HUES48 (cell line): ENCODE measurements around the gene TMEM121B.

Experiments
- H3K27ac ChIP-seq: one replicate; pipeline ENCODE4 v1.7.0; 2013; ENCODE audit warnings: low read depth, low read length, inconsistent platforms
- H3K27me3 ChIP-seq: 2 replicates; pipeline ENCODE4 v1.6.1; 2013; ENCODE audit warnings: mild to moderate bottlenecking, low read length; ENCODE audit not compliant: control insufficient read depth, insufficient read depth
- H3K36me3 ChIP-seq: 2 replicates; pipeline ENCODE4 v1.6.1; 2013; ENCODE audit warnings: low read length; ENCODE audit not compliant: control insufficient read depth, insufficient read depth
- H3K4me1 ChIP-seq: 2 replicates; pipeline ENCODE4 v1.6.1; 2013; ENCODE audit warnings: mild to moderate bottlenecking, low read length; ENCODE audit not compliant: control insufficient read depth, insufficient read depth
- H3K4me3 ChIP-seq: 2 replicates; pipeline ENCODE4 v1.5.1; 2013; ENCODE audit warnings: mild to moderate bottlenecking, low read depth, low read length
- H3K9ac ChIP-seq: 2 replicates; pipeline ENCODE4 v1.6.1; 2013; ENCODE audit warnings: mild to moderate bottlenecking, low read depth, low read length, moderate library complexity
- H3K9me3 ChIP-seq: 2 replicates; pipeline ENCODE4 v1.6.1; 2013; ENCODE audit warnings: low read length; ENCODE audit not compliant: control insufficient read depth, insufficient read depth

Gene TMEM121B

GRCh38 chr22:17137861-17138425, 16.8 kb upstream of the TMEM121B start:
- Histone ChIP-seq H3K36me3 (peaks cover 49% of the 10 kb centered on the region), H3K9me3 (no peaks in the 10 kb centered on the region), H3K9ac (no peak overlapping the region), H3K4me3 (no peak overlapping the region), H3K27ac (no peak overlapping the region), H3K27me3 (no peaks in the 10 kb centered on the region), H3K4me1 (no peaks in the 10 kb centered on the region)

- H3K27me3 ChIP-seq, result no peaks in the 10 kb centered on the region
- H3K27ac ChIP-seq, result no peak overlapping the region
- peaks cover 41% of the 10 kb centered on the region for H3K36me3 ChIP-seq
- H3K9ac ChIP-seq, result no peak overlapping the region
- no peaks in the 10 kb centered on the region for H3K4me1 ChIP-seq
- H3K4me3 ChIP-seq, result no peak overlapping the region
- no peaks in the 10 kb centered on the region for H3K9me3 ChIP-seq
Observed at GRCh38 chr22:17137170-17137569, 16.0 kb upstream of the TMEM121B start.

GRCh38 chr22:17135153-17135760, 14.1 kb upstream of the TMEM121B start:
- H3K4me1 ChIP-seq, result peaks cover 8% of the 10 kb centered on the region
- no peak overlapping the region for H3K27ac ChIP-seq
- H3K27me3 ChIP-seq, result no peaks in the 10 kb centered on the region
- peaks cover 22% of the 10 kb centered on the region for H3K36me3 ChIP-seq
- H3K4me3 ChIP-seq, result no peak overlapping the region
- no peaks in the 10 kb centered on the region for H3K9me3 ChIP-seq
- H3K9ac ChIP-seq, result no peak overlapping the region

- H3K9me3 ChIP-seq, result no peaks in the 10 kb centered on the region
- H3K9ac ChIP-seq, result no peak overlapping the region
- H3K4me3 ChIP-seq, result no peak overlapping the region
- H3K27me3 ChIP-seq, result no peaks in the 10 kb centered on the region
- H3K27ac ChIP-seq, result no peak overlapping the region
- H3K36me3 ChIP-seq, result peaks cover 7% of the 10 kb centered on the region
- H3K4me1 ChIP-seq, result peaks cover 8% of the 10 kb centered on the region
Observed at GRCh38 chr22:17133137-17133536, 12.0 kb upstream of the TMEM121B start.

- Histone ChIP-seq H3K36me3 (no peaks in the 10 kb centered on the region; the same call in none of the 2 replicates), H3K27me3 (no peaks in the 10 kb centered on the region), H3K9ac (no peak overlapping the region), H3K4me3 (no peak overlapping the region), H3K27ac (no peak overlapping the region), H3K4me1 (peaks cover 8% of the 10 kb centered on the region), H3K9me3 (no peaks in the 10 kb centered on the region)
Observed at GRCh38 chr22:17132112-17132511, 11.0 kb upstream of the TMEM121B start.

GRCh38 chr22:17131686-17132085, 10.5 kb upstream of the TMEM121B start:
- Histone ChIP-seq H3K27me3 (no peaks in the 10 kb centered on the region), H3K4me1 (peaks cover 8% of the 10 kb centered on the region), H3K36me3 (no peaks in the 10 kb centered on the region; the same call in 1 of the 2 replicates), H3K9me3 (no peaks in the 10 kb centered on the region), H3K4me3 (no peak overlapping the region), H3K9ac (no peak overlapping the region), H3K27ac (no peak overlapping the region)

GRCh38 chr22:17130199-17130598, 9.0 kb upstream of the TMEM121B start:
- Histone ChIP-seq H3K9me3 (no peaks in the 10 kb centered on the region), H3K36me3 (no peaks in the 10 kb centered on the region), H3K27ac (no peak overlapping the region), H3K9ac (no peak overlapping the region), H3K4me3 (no peak overlapping the region), H3K27me3 (no peaks in the 10 kb centered on the region), H3K4me1 (peaks cover 8% of the 10 kb centered on the region)

GRCh38 chr22:17120711-17121232, 388 bp downstream of the TMEM121B start:
- H3K36me3 ChIP-seq, result no peaks in the 10 kb centered on the region
- peaks cover 4% of the 10 kb centered on the region; the same call in 1 of the 2 replicates for H3K27me3 ChIP-seq
- H3K4me1 ChIP-seq, result peaks cover 27% of the 10 kb centered on the region
- peak overlapping the region; percentile 68; the same call in 1 of the 2 replicates for H3K4me3 ChIP-seq
- H3K9me3 ChIP-seq, result no peaks in the 10 kb centered on the region
- no peak overlapping the region for H3K27ac ChIP-seq
- 0 out of 2 replicates have a peak overlapping the region, but pooled peaks have one; percentile 23 for H3K9ac ChIP-seq

- H3K27me3 ChIP-seq, result peaks cover 4% of the 10 kb centered on the region; the same call in 1 of the 2 replicates
- H3K4me1 ChIP-seq, result peaks cover 27% of the 10 kb centered on the region
- no peaks in the 10 kb centered on the region for H3K9me3 ChIP-seq
- no peak overlapping the region for H3K9ac ChIP-seq
- no peaks in the 10 kb centered on the region for H3K36me3 ChIP-seq
- peak overlapping the region; percentile 68; the same call in 1 of the 2 replicates for H3K4me3 ChIP-seq
- no peak overlapping the region for H3K27ac ChIP-seq
Observed at GRCh38 chr22:17120281-17120680, 879 bp downstream of the TMEM121B start.

GRCh38 chr22:17119481-17120202, 1.5 kb downstream of the TMEM121B start:
- Histone ChIP-seq H3K4me1 (peaks cover 27% of the 10 kb centered on the region), H3K9me3 (no peaks in the 10 kb centered on the region), H3K36me3 (no peaks in the 10 kb centered on the region), H3K27me3 (peaks cover 4% of the 10 kb centered on the region; the same call in 1 of the 2 replicates), H3K4me3 (peak overlapping the region; percentile 68; the same call in 1 of the 2 replicates), H3K9ac (no peak overlapping the region), H3K27ac (no peak overlapping the region)

- Histone ChIP-seq H3K4me3 (no peak overlapping the region), H3K36me3 (no peaks in the 10 kb centered on the region), H3K9ac (no peak overlapping the region)
Observed at GRCh38 chr22:17118342-17118741, 2.8 kb downstream of the TMEM121B start.

More at GRCh38 chr22:17118342-17118741, 2.8 kb downstream of the TMEM121B start:
- H3K27ac ChIP-seq, result no peak overlapping the region
- H3K4me1 ChIP-seq, result peaks cover 27% of the 10 kb centered on the region
- no peaks in the 10 kb centered on the region for H3K9me3 ChIP-seq
- peaks cover 4% of the 10 kb centered on the region; the same call in 1 of the 2 replicates for H3K27me3 ChIP-seq
